Mesendoderm (in vitro differentiated cells): ENCODE data around the gene MAVS.

ENCODE experiments used
- DNase-seq: peaks from one replicate; pipeline ENCODE4 v3.0.0; 2013
- H2AK5ac ChIP-seq: 2 replicates; pipeline ENCODE4 v1.6.1; 2013; ENCODE audit warnings: low read length, inconsistent platforms
- H2BK120ac ChIP-seq: 2 replicates; pipeline ENCODE4 v1.6.1; 2013; ENCODE audit warnings: low read depth, mild to moderate bottlenecking, low read length, moderate library complexity, mixed read lengths
- H2BK15ac ChIP-seq: replicated peaks from 2 replicates; pipeline ENCODE4 v1.6.1; 2013; ENCODE audit warnings: low read depth, mild to moderate bottlenecking, moderate library complexity
- H2BK5ac ChIP-seq: 2 replicates; pipeline ENCODE4 v1.6.1; 2013; ENCODE audit warnings: low read length, inconsistent platforms
- H3K18ac ChIP-seq: 2 replicates; pipeline ENCODE4 v1.6.1; 2013; ENCODE audit warnings: mild to moderate bottlenecking, low read length, mixed read lengths
- H3K23ac ChIP-seq: one replicate; pipeline ENCODE4 v1.6.1; 2013; ENCODE audit warnings: low read length
- H3K27ac ChIP-seq: 2 replicates; pipeline ENCODE4 v1.5.1; 2013; ENCODE audit warnings: low read depth, mild to moderate bottlenecking, inconsistent platforms, low read length, moderate library complexity
- H3K27me3 ChIP-seq: 2 replicates; pipeline ENCODE4 v1.6.1; 2013; ENCODE audit warnings: low read length, control low read depth, mild to moderate bottlenecking, inconsistent platforms; ENCODE audit not compliant: insufficient read depth, poor library complexity
- H3K36me3 ChIP-seq: 2 replicates; pipeline ENCODE4 v1.6.1; 2013; ENCODE audit warnings: low read length, inconsistent platforms; ENCODE audit not compliant: control insufficient read depth, insufficient read depth
- H3K4ac ChIP-seq: one replicate; pipeline ENCODE4 v1.6.1; 2013; ENCODE audit warnings: low read depth, mild to moderate bottlenecking, low read length, moderate library complexity
- H3K4me1 ChIP-seq: 2 replicates; pipeline ENCODE4 v1.6.1; 2013; ENCODE audit warnings: low read depth, low read length, inconsistent platforms; ENCODE audit not compliant: control insufficient read depth
- H3K4me2 ChIP-seq: 2 replicates; pipeline ENCODE4 v1.6.1; 2013; ENCODE audit warnings: low read length
- H3K4me3 ChIP-seq: 2 replicates; pipeline ENCODE4 v1.5.1; 2013; ENCODE audit warnings: mild to moderate bottlenecking, low read length
- H3K56ac ChIP-seq: one replicate; pipeline ENCODE4 v1.6.1; 2013; ENCODE audit warnings: low read length
- H3K79me1 ChIP-seq: 2 replicates; pipeline ENCODE4 v1.6.1; 2013; ENCODE audit warnings: low read length, inconsistent platforms
- H3K79me2 ChIP-seq: 2 replicates; pipeline ENCODE4 v1.6.1; 2013; ENCODE audit warnings: mild to moderate bottlenecking, low read length; ENCODE audit not compliant: control insufficient read depth, insufficient read depth
- H3K9ac ChIP-seq: 2 replicates; pipeline ENCODE4 v1.6.1; 2013; ENCODE audit warnings: low read length, inconsistent platforms
- H4K5ac ChIP-seq: one replicate; pipeline ENCODE4 v1.6.1; 2013; ENCODE audit warnings: low read length
- H4K8ac ChIP-seq: one replicate; pipeline ENCODE4 v1.6.1; 2013; ENCODE audit warnings: low read depth, mild to moderate bottlenecking, control low read depth, low read length, moderate library complexity
- WGBS: extraction: QIAGEN DNeasy Blood & Tissue Kit; methylation state at CpG from one replicate; pipeline ENCODE4 v1.1.7; 2013; ENCODE audit warnings: low lambda C conversion rate, missing lambda C conversion rate; ENCODE audit not compliant: insufficient coverage; ENCODE audit errors: extremely low coverage; 5-methylcytosine and 5-hydroxymethylcytosine counted together

The MAVS gene

DNA sequence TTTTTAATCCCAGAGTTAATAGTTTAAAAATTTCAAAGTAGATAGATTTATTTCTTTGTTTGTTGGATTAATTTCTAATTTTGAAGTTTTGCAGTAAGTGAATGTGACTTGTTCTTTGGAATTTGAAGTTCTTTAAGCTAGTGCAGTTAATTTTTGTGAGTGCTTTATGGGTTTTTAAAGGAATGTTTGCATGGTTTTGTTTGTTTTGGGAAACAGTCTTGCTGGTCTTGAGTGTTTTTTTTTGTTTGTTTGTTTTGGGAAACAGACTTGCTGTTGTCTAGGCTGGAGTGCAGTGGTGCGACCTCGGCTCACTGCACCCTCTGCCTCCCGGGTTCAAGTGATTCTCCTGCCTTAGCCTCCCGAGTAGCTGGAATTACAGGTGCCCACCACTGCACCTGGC is 52.0 kb downstream of the MAVS start:
- WGBS, result no CpG with 5 or more reads among the region's 4 CpGs
- Histone ChIP-seq H3K27me3 (no peaks in the 10 kb centered on the region), H3K4me1 (peaks cover 3% of the 10 kb centered on the region), H3K23ac (no peak overlapping the region), H3K18ac (no peak overlapping the region), H3K4me3 (no peak overlapping the region), H2BK5ac (no peak overlapping the region), H2BK120ac (no peak overlapping the region), H3K56ac (no peak overlapping the region), H3K4ac (no peak overlapping the region), H4K8ac (no peak overlapping the region), H3K9ac (no peak overlapping the region), H3K79me1 (no peaks in the 10 kb centered on the region), H3K27ac (no peak overlapping the region), H2BK15ac (no peak overlapping the region), H4K5ac (no peak overlapping the region), H3K4me2 (no peak overlapping the region), H3K79me2 (peaks cover 82% of the 10 kb centered on the region), H3K36me3 (peaks cover 2% of the 10 kb centered on the region), H2AK5ac (no peak overlapping the region)
- DNase-seq, result no peak

DNA sequence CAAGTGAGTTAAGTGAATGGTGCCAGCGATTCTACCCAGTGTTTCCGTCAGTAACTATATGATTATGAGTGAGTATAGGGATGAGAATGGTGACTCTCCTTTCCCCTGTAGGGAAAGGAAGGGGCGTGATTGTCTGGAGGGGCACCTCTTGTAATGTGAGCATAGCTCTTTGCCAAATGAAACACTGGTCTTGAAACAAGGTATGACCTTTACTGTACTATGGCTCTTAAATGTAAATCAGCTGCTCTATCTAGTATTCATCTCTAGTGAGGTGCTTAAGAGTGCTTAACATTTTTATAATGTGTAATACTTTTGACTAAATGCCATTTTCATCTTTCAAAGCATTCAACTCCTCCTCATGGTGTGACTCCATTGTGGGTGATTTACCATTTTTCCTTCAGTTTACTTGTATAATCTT is 53.6 kb downstream of the MAVS start:
- Histone ChIP-seq H3K56ac (no peak overlapping the region), H4K8ac (no peak overlapping the region), H3K18ac (no peak overlapping the region), H3K79me2 (peaks cover 80% of the 10 kb centered on the region), H3K79me1 (no peaks in the 10 kb centered on the region), H3K36me3 (no peaks in the 10 kb centered on the region), H3K27ac (no peak overlapping the region), H3K23ac (no peak overlapping the region), H3K27me3 (no peaks in the 10 kb centered on the region), H2BK120ac (no peak overlapping the region), H2BK15ac (no peak overlapping the region), H3K9ac (no peak overlapping the region), H2AK5ac (no peak overlapping the region), H4K5ac (no peak overlapping the region), H3K4me2 (no peak overlapping the region), H3K4ac (no peak overlapping the region), H2BK5ac (no peak overlapping the region), H3K4me1 (peaks cover 3% of the 10 kb centered on the region), H3K4me3 (no peak overlapping the region)
- DNase-seq, result no peak
- no CpG with 5 or more reads among the region's 3 CpGs for WGBS

DNA sequence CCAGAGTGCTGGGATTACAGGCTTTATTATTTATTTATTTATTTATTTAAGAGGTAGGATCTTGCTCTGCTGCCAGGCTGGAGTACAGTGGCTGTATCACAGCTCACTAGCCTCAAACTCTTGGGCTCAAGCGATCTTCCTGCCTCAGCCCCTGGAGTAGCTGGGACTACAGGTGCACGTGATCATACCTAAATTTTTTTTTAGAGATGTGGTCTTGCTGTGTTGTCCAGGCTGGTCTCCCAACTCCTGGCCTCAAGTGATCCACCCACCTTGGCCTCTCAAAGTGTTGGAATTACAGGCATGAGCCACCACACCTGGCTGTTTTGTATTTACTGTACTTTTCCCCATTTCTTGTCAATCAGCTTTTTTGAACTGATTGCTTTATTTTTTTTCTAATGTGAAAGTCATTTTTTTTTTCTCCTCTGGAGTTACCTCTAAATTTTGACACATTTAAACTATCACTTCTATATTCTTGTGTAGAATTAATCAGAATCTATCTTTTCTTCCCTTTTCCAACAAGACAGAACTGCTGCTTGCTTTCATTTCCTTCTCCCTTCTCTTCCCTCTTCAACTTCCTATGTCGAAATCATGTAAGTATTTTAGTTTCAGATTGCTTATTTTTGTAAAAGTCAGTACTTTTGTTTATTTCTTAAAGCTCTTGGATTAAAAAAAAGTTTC is 54.5 kb downstream of the MAVS start:
- Histone ChIP-seq H3K27ac (no peak overlapping the region), H3K4me1 (peaks cover 3% of the 10 kb centered on the region), H3K9ac (no peak overlapping the region), H3K23ac (no peak overlapping the region), H2AK5ac (no peak overlapping the region), H3K4me3 (no peak overlapping the region), H3K56ac (no peak overlapping the region), H3K4me2 (no peak overlapping the region), H4K8ac (no peak overlapping the region), H2BK15ac (no peak overlapping the region), H3K79me1 (no peaks in the 10 kb centered on the region), H3K27me3 (no peaks in the 10 kb centered on the region), H2BK5ac (no peak overlapping the region), H3K4ac (no peak overlapping the region), H3K36me3 (no peaks in the 10 kb centered on the region), H2BK120ac (no peak overlapping the region), H3K18ac (no peak overlapping the region), H3K79me2 (peaks cover 80% of the 10 kb centered on the region), H4K5ac (no peak overlapping the region)
- DNase-seq, result no peak
- no CpG with 5 or more reads among the region's 3 CpGs for WGBS

DNA sequence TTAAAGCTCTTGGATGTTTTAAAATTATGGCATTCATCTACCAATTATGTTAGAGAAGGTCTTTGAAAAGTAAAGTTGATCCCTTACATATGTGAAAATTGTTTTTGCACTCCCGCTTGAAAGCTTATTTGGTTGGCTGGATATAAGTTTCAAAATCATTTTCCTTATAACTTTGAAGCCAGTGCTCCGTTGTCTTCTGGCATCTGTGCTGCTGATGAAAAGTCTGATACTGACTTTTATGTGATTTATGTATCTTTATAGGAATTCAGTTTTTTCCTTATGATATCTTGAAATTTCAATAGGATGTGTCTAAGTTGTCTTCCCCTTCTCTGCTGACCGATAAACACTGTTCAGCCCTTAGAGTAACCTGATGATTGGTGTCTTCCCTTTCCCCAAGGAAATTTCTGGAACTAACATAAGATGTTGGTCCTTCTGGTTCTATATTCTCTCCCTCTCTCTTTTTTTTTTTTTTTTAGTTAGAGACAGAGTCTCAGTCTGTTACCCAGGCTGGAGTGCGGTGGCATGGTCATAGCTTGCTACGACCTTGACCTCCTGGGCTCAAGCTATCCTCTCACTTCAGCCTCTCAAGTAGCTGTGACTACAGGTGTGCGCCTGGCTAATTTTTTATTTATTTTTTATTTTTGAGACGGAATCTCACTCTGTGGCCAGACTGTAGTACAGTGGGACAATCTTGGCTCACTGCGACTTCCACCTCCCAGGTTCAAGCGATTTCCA is 55.2 kb downstream of the MAVS start:
- H3K36me3 ChIP-seq, result no peaks in the 10 kb centered on the region
- H3K79me2 ChIP-seq, result peaks cover 78% of the 10 kb centered on the region
- no peak overlapping the region for H4K5ac ChIP-seq
- no peak for DNase-seq
- H3K27ac ChIP-seq, result no peak overlapping the region
- H2AK5ac ChIP-seq, result no peak overlapping the region
- no CpG with 5 or more reads among the region's 9 CpGs for WGBS
- H3K4me3 ChIP-seq, result no peak overlapping the region
- H3K27me3 ChIP-seq, result no peaks in the 10 kb centered on the region
- no peak overlapping the region for H3K23ac ChIP-seq
- no peak overlapping the region for H2BK15ac ChIP-seq
- H3K4ac ChIP-seq, result no peak overlapping the region
- H3K79me1 ChIP-seq, result no peaks in the 10 kb centered on the region
- H3K4me1 ChIP-seq, result peaks cover 2% of the 10 kb centered on the region
- no peak overlapping the region for H3K56ac ChIP-seq
- no peak overlapping the region for H3K4me2 ChIP-seq
- H4K8ac ChIP-seq, result no peak overlapping the region
- H2BK120ac ChIP-seq, result no peak overlapping the region
- H2BK5ac ChIP-seq, result no peak overlapping the region
- H3K9ac ChIP-seq, result no peak overlapping the region
- H3K18ac ChIP-seq, result no peak overlapping the region

DNA sequence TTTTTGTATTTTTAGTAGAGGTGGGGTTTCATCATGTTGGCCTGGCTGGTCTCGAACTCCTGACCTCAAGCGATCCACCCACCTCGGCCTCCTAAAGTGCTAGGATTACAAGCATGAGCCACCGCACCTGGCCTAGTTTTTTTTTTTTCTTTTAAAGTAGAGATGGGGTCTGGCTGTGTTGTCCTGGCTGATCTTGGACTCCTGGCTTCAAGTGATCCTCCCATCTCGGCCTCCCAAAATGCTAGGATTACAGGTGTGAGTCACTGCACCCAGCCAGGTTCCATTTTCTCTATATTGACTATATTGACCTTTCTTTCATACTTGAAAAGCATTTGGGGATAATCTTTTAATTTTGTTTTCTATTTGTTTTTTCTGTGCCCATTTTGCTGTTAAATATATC is 55.8 kb downstream of the MAVS start:
- Histone ChIP-seq H3K4me2 (no peak overlapping the region), H3K4ac (no peak overlapping the region)
- WGBS, result no CpG with 5 or more reads among the region's 5 CpGs

More for the DNA sequence above, 55.8 kb downstream of the MAVS start:
- no peak overlapping the region for H3K56ac ChIP-seq
- H2BK5ac ChIP-seq, result no peak overlapping the region
- H3K27ac ChIP-seq, result no peak overlapping the region
- H3K23ac ChIP-seq, result no peak overlapping the region
- no peak overlapping the region for H2BK120ac ChIP-seq
- no peak overlapping the region for H3K9ac ChIP-seq
- H3K18ac ChIP-seq, result no peak overlapping the region
- H2BK15ac ChIP-seq, result no peak overlapping the region
- DNase-seq, result no peak
- no peak overlapping the region for H3K4me3 ChIP-seq
- H3K79me2 ChIP-seq, result peaks cover 78% of the 10 kb centered on the region
- no peaks in the 10 kb centered on the region for H3K4me1 ChIP-seq
- H3K27me3 ChIP-seq, result no peaks in the 10 kb centered on the region
- H4K5ac ChIP-seq, result no peak overlapping the region
- H3K79me1 ChIP-seq, result no peaks in the 10 kb centered on the region
- H2AK5ac ChIP-seq, result no peak overlapping the region
- H3K36me3 ChIP-seq, result no peaks in the 10 kb centered on the region
- no peak overlapping the region for H4K8ac ChIP-seq
